Choroid plexus epithelial cell (primary cell): ENCODE results near the gene ZNF804B.

ENCODE experiments used
- DNase-seq: peaks from one replicate; pipeline ENCODE4 v3.0.0-alpha.2; 2010; ENCODE audit warnings: low read depth
- H3K4me3 ChIP-seq: 2 replicates; pipeline ENCODE4 v1.5.1; 2011; ENCODE audit warnings: low read depth, mild to moderate bottlenecking, control low read depth, low read length, moderate library complexity
- TF ChIP-seq, protein P1 (sequence below): conservative IDR thresholded peaks from 2 replicates; pipeline ENCODE4 v1.5.1; 2011; ENCODE audit warnings: low read depth, mild to moderate bottlenecking, control low read depth, inconsistent platforms, low read length, moderate library complexity

The ZNF804B gene

GRCh38 chr7:88866265-88866863, 106.9 kb downstream of the ZNF804B start:
- no peak overlapping the region for H3K4me3 ChIP-seq
- DNase-seq = no peak
- TF ChIP-seq, protein P1, sequence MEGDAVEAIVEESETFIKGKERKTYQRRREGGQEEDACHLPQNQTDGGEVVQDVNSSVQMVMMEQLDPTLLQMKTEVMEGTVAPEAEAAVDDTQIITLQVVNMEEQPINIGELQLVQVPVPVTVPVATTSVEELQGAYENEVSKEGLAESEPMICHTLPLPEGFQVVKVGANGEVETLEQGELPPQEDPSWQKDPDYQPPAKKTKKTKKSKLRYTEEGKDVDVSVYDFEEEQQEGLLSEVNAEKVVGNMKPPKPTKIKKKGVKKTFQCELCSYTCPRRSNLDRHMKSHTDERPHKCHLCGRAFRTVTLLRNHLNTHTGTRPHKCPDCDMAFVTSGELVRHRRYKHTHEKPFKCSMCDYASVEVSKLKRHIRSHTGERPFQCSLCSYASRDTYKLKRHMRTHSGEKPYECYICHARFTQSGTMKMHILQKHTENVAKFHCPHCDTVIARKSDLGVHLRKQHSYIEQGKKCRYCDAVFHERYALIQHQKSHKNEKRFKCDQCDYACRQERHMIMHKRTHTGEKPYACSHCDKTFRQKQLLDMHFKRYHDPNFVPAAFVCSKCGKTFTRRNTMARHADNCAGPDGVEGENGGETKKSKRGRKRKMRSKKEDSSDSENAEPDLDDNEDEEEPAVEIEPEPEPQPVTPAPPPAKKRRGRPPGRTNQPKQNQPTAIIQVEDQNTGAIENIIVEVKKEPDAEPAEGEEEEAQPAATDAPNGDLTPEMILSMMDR = no peak

GRCh38 chr7:88867158-88867557, 107.7 kb downstream of the ZNF804B start:
- no peak for DNase-seq
- TF ChIP-seq, protein P1 = no peak
- H3K4me3 ChIP-seq = no peak overlapping the region

GRCh38 chr7:88868456-88868855, 109.0 kb downstream of the ZNF804B start:
- TF ChIP-seq, protein P1 = no peak
- no peak for DNase-seq
- no peak overlapping the region for H3K4me3 ChIP-seq

GRCh38 chr7:88881136-88881535, 121.6 kb downstream of the ZNF804B start:
- no peak for DNase-seq
- H3K4me3 ChIP-seq = no peak overlapping the region
- TF ChIP-seq, protein P1 = no peak

DNA sequence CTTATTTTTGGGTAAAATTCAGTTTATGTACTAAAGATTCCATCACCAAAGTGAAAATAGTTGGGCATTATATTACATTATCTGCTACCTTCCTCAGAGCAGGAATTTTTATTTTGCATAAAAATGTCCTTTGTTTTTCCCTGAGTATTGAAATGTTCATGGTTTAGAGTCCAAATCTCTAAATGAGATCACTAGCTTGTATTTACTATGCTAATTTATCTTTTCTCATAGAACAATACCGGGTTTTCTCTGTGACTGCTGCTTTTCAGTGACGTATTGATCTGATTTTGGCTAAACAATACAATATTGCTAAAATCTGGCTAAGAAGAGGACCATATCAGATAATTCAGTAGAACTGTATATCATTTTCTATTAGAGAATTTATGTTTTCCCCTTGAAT, 125.6 kb downstream of the ZNF804B start:
- H3K4me3 ChIP-seq = no peak overlapping the region
- no peak for DNase-seq
- TF ChIP-seq, protein P1 = no peak

DNA sequence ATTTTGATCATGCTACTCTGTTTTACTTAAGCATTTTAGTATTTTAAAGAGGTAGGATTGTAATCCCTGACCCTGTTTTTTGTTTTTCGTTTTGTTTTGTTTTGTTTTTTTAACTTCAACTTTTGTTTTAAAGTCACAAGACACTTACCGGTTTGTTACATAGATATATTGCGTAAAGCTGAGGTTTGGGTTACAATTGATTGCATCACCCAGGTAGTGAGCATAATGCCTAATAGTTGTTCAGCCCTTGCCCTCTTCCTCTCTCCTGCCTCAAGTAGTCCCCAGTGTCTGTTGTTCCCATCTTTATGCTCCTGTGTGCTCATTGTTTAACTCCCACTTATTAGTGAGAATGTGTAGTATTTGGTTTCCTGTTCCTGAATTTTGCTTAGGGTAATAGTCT, 129.2 kb downstream of the ZNF804B start:
- DNase-seq = peak; percentile 0
- TF ChIP-seq, protein P1 = no peak
- no peak overlapping the region for H3K4me3 ChIP-seq

DNA sequence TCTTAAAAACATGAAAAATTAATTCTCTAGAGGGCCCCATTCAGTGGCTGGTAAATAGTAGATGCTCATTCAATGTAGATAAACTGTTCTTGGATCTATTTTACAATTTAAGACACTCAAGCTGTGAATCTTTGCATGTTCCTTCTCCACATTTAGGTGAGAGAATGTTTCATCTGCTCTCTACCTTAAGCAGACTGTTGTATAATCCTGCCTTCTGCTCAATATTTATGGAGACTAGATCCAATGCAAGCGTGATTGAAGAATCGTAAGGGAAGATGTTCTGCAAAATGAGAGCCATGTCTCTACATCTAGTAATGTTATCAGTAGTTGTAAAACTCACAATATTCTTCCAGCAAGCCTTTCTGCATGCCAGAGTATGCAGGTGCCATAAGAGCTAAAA, 151.0 kb downstream of the ZNF804B start:
- TF ChIP-seq, protein P1 = no peak
- no peak overlapping the region for H3K4me3 ChIP-seq
- DNase-seq = no peak
